HEK293 (cell line): Measurements from ENCODE around the gene SLC1A1.

Experiments used
- CTCF ChIA-PET: fragments of 350-600 bp; formaldehyde crosslinking; extraction: SDS; loops from one replicate; lab custom pipeline; 2021; ENCODE audit warnings: antibody characterized with exemption; lab: Yijun Ruan, JAX
- POLR2A ChIA-PET: fragments of 300-600 bp; formaldehyde crosslinking; extraction: SDS; loops from one replicate; lab custom pipeline; 2020; ENCODE audit warnings: antibody characterized with exemption, inconsistent platforms; lab: Yijun Ruan, JAX
- H3K27ac ChIP-seq: fragments of 200-500 bp; sonication (Bioruptor generic); 2 replicates; pipeline ENCODE4 v1.5.1; 2014; ENCODE audit warnings: low read depth, low read length, control low read depth, inconsistent platforms; ENCODE audit errors: extremely low read depth
- H3K36me3 ChIP-seq, 2 experiments: fragments of 200-500 bp in 1 of 2; sonication (Bioruptor generic) in 1 of 2; 1 replicate in 1 of 2; 2 replicates in 1 of 2; pipeline ENCODE4 v1.5.1; 2014 to 2017; ENCODE audit warnings: inconsistent platforms in 2 of 2, low read length in 2 of 2; ENCODE audit not compliant: control insufficient read depth in 2 of 2, insufficient read depth in 1 of 2
- H3K4me1 ChIP-seq: fragments of 200-500 bp; sonication (Bioruptor generic); 2 replicates; pipeline ENCODE4 v1.5.1; 2014; ENCODE audit warnings: mild to moderate bottlenecking, low read length, inconsistent platforms; ENCODE audit not compliant: control insufficient read depth, insufficient read depth
- H3K4me3 ChIP-seq: 2 replicates; pipeline ENCODE4 v1.5.1; 2011; ENCODE audit warnings: low read depth, mild to moderate bottlenecking, control low read depth, low read length, moderate library complexity
- H3K9me3 ChIP-seq: fragments of 200-500 bp; sonication (Bioruptor generic); 2 replicates; pipeline ENCODE4 v1.5.1; 2014; ENCODE audit warnings: low read depth, low read length, inconsistent platforms; ENCODE audit not compliant: control insufficient read depth, insufficient read depth
- GLI2 ChIP-seq: fragments of 450-650 bp; formaldehyde crosslinking; IDR thresholded peaks from 2 replicates; pipeline ENCODE4; 2017; ENCODE audit warnings: missing biosample characterization, missing genetic modification characterization, low read depth, borderline replicate concordance
- KLF7 ChIP-seq: fragments of 450-650 bp; formaldehyde crosslinking; IDR thresholded peaks from 2 replicates; pipeline ENCODE4 v1.5.1; 2016; ENCODE audit warnings: missing biosample characterization, missing genetic modification characterization, borderline replicate concordance
- PRDM4 ChIP-seq: fragments of 450-650 bp; formaldehyde crosslinking; IDR thresholded peaks from 2 replicates; pipeline ENCODE4 v1.5.1; 2017; ENCODE audit warnings: missing biosample characterization, missing genetic modification characterization
- REPIN1 ChIP-seq: fragments of 450-650 bp; formaldehyde crosslinking; IDR thresholded peaks from 2 replicates; pipeline ENCODE4 v1.5.1; 2017; ENCODE audit warnings: missing biosample characterization, missing genetic modification characterization, low read depth
- SCRT1 ChIP-seq: fragments of 450-650 bp; formaldehyde crosslinking; IDR thresholded peaks from 2 replicates; pipeline ENCODE4 v1.5.1; 2016; ENCODE audit warnings: missing biosample characterization, missing genetic modification characterization, borderline replicate concordance
- ZFP3 ChIP-seq: fragments of 450-650 bp; formaldehyde crosslinking; IDR thresholded peaks from 2 replicates; pipeline ENCODE4 v1.5.1; 2016; ENCODE audit warnings: low read depth, missing biosample characterization, missing genetic modification characterization
- ZFP37 ChIP-seq: fragments of 450-650 bp; formaldehyde crosslinking; IDR thresholded peaks from 2 replicates; pipeline ENCODE4 v1.5.1; 2016; ENCODE audit warnings: missing biosample characterization, missing genetic modification characterization
- ZFP41 ChIP-seq: fragments of 450-650 bp; formaldehyde crosslinking; IDR thresholded peaks from 2 replicates; pipeline ENCODE4 v1.5.1; 2016; ENCODE audit warnings: missing biosample characterization, missing genetic modification characterization, borderline replicate concordance
- ZNF155 ChIP-seq: fragments of 450-650 bp; formaldehyde crosslinking; IDR thresholded peaks from 2 replicates; pipeline ENCODE4 v1.5.1; 2016; ENCODE audit warnings: missing biosample characterization, missing genetic modification characterization
- ZNF341 ChIP-seq: fragments of 450-650 bp; formaldehyde crosslinking; IDR thresholded peaks from 2 replicates; pipeline ENCODE4; 2016; ENCODE audit warnings: low read depth, missing biosample characterization, missing genetic modification characterization
- ZNF48 ChIP-seq: fragments of 450-650 bp; formaldehyde crosslinking; IDR thresholded peaks from 2 replicates; pipeline ENCODE4 v1.5.1; 2016; ENCODE audit warnings: missing biosample characterization, missing genetic modification characterization
- ZNF510 ChIP-seq: fragments of 450-650 bp; formaldehyde crosslinking; IDR thresholded peaks from 2 replicates; pipeline ENCODE4 v1.5.1; 2018; ENCODE audit warnings: mild to moderate bottlenecking, missing genetic modification characterization, missing biosample characterization; ENCODE audit not compliant: insufficient replicate concordance
- ZNF776 ChIP-seq: fragments of 450-650 bp; formaldehyde crosslinking; IDR thresholded peaks from 2 replicates; pipeline ENCODE4 v1.5.0; 2017; ENCODE audit warnings: missing biosample characterization, missing genetic modification characterization, borderline replicate concordance
- ZNF792 ChIP-seq: fragments of 450-650 bp; formaldehyde crosslinking; IDR thresholded peaks from 2 replicates; pipeline ENCODE4 v1.5.1; 2016; ENCODE audit warnings: missing biosample characterization, missing genetic modification characterization
- TF ChIP-seq, protein P1 (sequence below): fragments of 450-650 bp; formaldehyde crosslinking; conservative IDR thresholded peaks from 2 replicates; pipeline ENCODE4 v1.5.1; 2016; ENCODE audit warnings: low read depth, missing biosample characterization, missing genetic modification characterization
- TF ChIP-seq, protein P2 (sequence below): fragments of 450-650 bp; IDR thresholded peaks from 2 replicates; pipeline ENCODE4 v1.5.1; 2018; ENCODE audit warnings: missing biosample characterization, missing genetic modification characterization
- TF ChIP-seq, protein P3 (sequence below): fragments of 450-650 bp; formaldehyde crosslinking; IDR thresholded peaks from 2 replicates; pipeline ENCODE4 v1.5.1; 2017; ENCODE audit warnings: missing biosample characterization, missing genetic modification characterization

The SLC1A1 gene

DNA sequence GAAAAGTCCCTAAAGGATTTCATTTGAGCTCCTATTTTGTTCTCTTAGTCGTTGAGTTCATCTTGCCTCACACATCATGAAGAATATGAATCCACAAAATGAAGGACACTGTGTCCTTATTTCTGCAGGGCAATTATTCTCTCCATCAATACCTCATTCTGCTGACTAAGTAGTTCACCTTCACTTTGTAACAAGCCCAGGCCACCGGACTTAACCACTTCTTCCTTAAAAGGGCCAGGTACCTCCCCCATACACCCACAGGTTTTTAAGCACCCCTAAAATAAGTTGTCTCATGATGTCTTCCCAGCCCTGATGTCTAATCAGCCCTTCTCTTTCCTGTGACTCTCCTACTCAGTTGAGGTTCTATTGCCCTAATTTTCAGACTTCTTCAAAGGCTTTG is 104.7 kb downstream of the SLC1A1 start:
- Histone ChIP-seq H3K4me1 (peaks cover 2% of the 10 kb centered on the region; the same call in 1 of the 2 replicates), H3K9me3 (no peaks in the 10 kb centered on the region), H3K36me3 (no peaks in the 10 kb centered on the region), H3K4me3 (no peak overlapping the region), H3K27ac (no peak overlapping the region)
- TF ChIP-seq ZNF155 (tag by site-specific recombination) (no peak), KLF7 (tag by site-specific recombination) (no peak), ZFP37 (tag by site-specific recombination) (no peak), ZNF341 (tag by site-specific recombination) (no peak), ZNF776 (tag by site-specific recombination) (no peak), SCRT1 (tag by site-specific recombination) (no peak), ZNF792 (tag by site-specific recombination) (no peak), GLI2 (no peak), ZNF48 (no peak), REPIN1 (no peak), ZFP3 (tag by site-specific recombination) (no peak), ZFP41 (no peak), PRDM4 (tag by site-specific recombination) (no peak), ZNF510 (tag by site-specific recombination) (no peak)
- TF ChIP-seq, protein P1, sequence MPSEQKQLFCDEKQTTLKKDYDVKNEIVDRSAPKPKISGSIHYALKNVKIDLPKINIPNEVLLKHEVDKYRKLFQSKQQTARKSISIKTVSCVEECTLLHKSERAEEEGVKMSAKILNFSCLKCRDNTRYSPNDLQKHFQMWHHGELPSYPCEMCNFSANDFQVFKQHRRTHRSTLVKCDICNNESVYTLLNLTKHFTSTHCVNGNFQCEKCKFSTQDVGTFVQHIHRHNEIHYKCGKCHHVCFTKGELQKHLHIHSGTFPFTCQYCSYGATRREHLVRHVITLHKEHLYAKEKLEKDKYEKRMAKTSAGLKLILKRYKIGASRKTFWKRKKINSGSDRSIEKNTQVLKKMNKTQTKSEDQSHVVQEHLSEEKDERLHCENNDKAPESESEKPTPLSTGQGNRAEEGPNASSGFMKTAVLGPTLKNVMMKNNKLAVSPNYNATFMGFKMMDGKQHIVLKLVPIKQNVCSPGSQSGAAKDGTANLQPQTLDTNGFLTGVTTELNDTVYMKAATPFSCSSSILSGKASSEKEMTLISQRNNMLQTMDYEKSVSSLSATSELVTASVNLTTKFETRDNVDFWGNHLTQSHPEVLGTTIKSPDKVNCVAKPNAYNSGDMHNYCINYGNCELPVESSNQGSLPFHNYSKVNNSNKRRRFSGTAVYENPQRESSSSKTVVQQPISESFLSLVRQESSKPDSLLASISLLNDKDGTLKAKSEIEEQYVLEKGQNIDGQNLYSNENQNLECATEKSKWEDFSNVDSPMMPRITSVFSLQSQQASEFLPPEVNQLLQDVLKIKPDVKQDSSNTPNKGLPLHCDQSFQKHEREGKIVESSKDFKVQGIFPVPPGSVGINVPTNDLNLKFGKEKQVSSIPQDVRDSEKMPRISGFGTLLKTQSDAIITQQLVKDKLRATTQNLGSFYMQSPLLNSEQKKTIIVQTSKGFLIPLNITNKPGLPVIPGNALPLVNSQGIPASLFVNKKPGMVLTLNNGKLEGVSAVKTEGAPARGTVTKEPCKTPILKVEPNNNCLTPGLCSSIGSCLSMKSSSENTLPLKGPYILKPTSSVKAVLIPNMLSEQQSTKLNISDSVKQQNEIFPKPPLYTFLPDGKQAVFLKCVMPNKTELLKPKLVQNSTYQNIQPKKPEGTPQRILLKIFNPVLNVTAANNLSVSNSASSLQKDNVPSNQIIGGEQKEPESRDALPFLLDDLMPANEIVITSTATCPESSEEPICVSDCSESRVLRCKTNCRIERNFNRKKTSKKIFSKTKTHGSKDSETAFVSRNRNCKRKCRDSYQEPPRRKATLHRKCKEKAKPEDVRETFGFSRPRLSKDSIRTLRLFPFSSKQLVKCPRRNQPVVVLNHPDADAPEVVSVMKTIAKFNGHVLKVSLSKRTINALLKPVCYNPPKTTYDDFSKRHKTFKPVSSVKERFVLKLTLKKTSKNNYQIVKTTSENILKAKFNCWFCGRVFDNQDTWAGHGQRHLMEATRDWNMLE, result no peak
- TF ChIP-seq, protein P2, sequence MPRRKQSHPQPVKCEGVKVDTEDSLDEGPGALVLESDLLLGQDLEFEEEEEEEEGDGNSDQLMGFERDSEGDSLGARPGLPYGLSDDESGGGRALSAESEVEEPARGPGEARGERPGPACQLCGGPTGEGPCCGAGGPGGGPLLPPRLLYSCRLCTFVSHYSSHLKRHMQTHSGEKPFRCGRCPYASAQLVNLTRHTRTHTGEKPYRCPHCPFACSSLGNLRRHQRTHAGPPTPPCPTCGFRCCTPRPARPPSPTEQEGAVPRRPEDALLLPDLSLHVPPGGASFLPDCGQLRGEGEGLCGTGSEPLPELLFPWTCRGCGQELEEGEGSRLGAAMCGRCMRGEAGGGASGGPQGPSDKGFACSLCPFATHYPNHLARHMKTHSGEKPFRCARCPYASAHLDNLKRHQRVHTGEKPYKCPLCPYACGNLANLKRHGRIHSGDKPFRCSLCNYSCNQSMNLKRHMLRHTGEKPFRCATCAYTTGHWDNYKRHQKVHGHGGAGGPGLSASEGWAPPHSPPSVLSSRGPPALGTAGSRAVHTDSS (tag by site-specific recombination), result no peak
- TF ChIP-seq, protein P3, sequence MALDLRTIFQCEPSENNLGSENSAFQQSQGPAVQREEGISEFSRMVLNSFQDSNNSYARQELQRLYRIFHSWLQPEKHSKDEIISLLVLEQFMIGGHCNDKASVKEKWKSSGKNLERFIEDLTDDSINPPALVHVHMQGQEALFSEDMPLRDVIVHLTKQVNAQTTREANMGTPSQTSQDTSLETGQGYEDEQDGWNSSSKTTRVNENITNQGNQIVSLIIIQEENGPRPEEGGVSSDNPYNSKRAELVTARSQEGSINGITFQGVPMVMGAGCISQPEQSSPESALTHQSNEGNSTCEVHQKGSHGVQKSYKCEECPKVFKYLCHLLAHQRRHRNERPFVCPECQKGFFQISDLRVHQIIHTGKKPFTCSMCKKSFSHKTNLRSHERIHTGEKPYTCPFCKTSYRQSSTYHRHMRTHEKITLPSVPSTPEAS (tag by site-specific recombination), result no peak
- ChIA-PET POLR2A (no interaction called here), CTCF (interaction anchor here (1.6 kb wide), 1 partner anchor 44 kb away, joined by 5 read pairs; no protein-coding TSS in a partner anchor)
